ENCODE data around the gene ZNF234. TPM values are rescaled to one million over a fixed set of nuclear protein-coding genes. Genes with fewer than 3 reads are reported as not detected.
A peak's percentile ranks its signal among the peaks of the same experiment; 100 is the strongest.
"Not testable (repeated sequence)": the region's sequence is repeated elsewhere in the genome, so short reads cannot be mapped to it uniquely, and the experiment has no call there.

ZNF234 gene
- total and polyA plus RNA-seq, 4 donors = 12.7 to 20.4 (median 15.0) TPM

- Histone ChIP-seq H3K27me3 (ENCODE audit: control insufficient read depth, insufficient read depth, low read length) (no peaks in the 10 kb centered on the region), H3K4me3 (ENCODE audit: low read depth, low read length) (peak overlapping the region; percentile 86), H3K27ac (ENCODE audit: low read depth, low read length) (peak overlapping the region; percentile 82), H3K4me1 (ENCODE audit: control insufficient read depth, insufficient read depth, low read length) (peaks cover 4% of the 10 kb centered on the region), H3K36me3 (ENCODE audit: control insufficient read depth, insufficient read depth, low read length) (peaks cover 17% of the 10 kb centered on the region), H3K9me3 (ENCODE audit: control insufficient read depth, insufficient read depth, low read length) (peaks cover 6% of the 10 kb centered on the region)
- 3% methylated on average over 10 of the region's 18 CpGs for WGBS (ENCODE audit: insufficient coverage)
- no peak for DNase-seq (ENCODE audit: low read depth in 4 of 6, low spot score in 6 of 6)
These were observed 27.5 kb upstream of the ZNF234 start for GRCh38 chr19:44113784-44114390.

GRCh38 chr19:44121162-44121561, 20.2 kb upstream of the ZNF234 start:
- H3K9me3 ChIP-seq (ENCODE audit: control insufficient read depth, insufficient read depth, low read length); H3K4me3 ChIP-seq (ENCODE audit: low read depth, low read length); DNase-seq (ENCODE audit: low read depth in 4 of 6, low spot score in 6 of 6); H3K27ac ChIP-seq (ENCODE audit: low read depth, low read length); H3K27me3 ChIP-seq (ENCODE audit: control insufficient read depth, insufficient read depth, low read length); H3K4me1 ChIP-seq (ENCODE audit: control insufficient read depth, insufficient read depth, low read length): not testable (repeated sequence)
- H3K36me3 ChIP-seq (ENCODE audit: control insufficient read depth, insufficient read depth, low read length) = peaks cover 27% of the 10 kb centered on the region
- WGBS (ENCODE audit: insufficient coverage) = 80% methylated on average over 2 of the region's 4 CpGs

- no peaks in the 10 kb centered on the region for H3K4me1 ChIP-seq (ENCODE audit: control insufficient read depth, insufficient read depth, low read length)
- no peak overlapping the region for H3K4me3 ChIP-seq (ENCODE audit: low read depth, low read length)
- H3K36me3 ChIP-seq (ENCODE audit: control insufficient read depth, insufficient read depth, low read length) = peaks cover 10% of the 10 kb centered on the region
- no peaks in the 10 kb centered on the region for H3K27me3 ChIP-seq (ENCODE audit: control insufficient read depth, insufficient read depth, low read length)
- no peak overlapping the region for H3K27ac ChIP-seq (ENCODE audit: low read depth, low read length)
- 65% methylated on average over 2 of the region's 5 CpGs for WGBS (ENCODE audit: insufficient coverage)
- no peak for DNase-seq (ENCODE audit: low read depth in 4 of 6, low spot score in 6 of 6)
- H3K9me3 ChIP-seq (ENCODE audit: control insufficient read depth, insufficient read depth, low read length) = no peaks in the 10 kb centered on the region
These were observed 9.4 kb upstream of the ZNF234 start for GRCh38 chr19:44131955-44132354.

- DNase-seq (ENCODE audit: low read depth in 4 of 6, low spot score in 6 of 6) = peak in 1 of 6 donors; percentile 4
- H3K9me3 ChIP-seq (ENCODE audit: control insufficient read depth, insufficient read depth, low read length) = no peaks in the 10 kb centered on the region
- peaks cover 9% of the 10 kb centered on the region for H3K36me3 ChIP-seq (ENCODE audit: control insufficient read depth, insufficient read depth, low read length)
- 0% methylated on average over 9 of the region's 13 CpGs for WGBS (ENCODE audit: insufficient coverage)
- H3K27me3 ChIP-seq (ENCODE audit: control insufficient read depth, insufficient read depth, low read length) = no peaks in the 10 kb centered on the region
- H3K4me3 ChIP-seq (ENCODE audit: low read depth, low read length) = peak overlapping the region; percentile 95
- no peak overlapping the region for H3K27ac ChIP-seq (ENCODE audit: low read depth, low read length)
- H3K4me1 ChIP-seq (ENCODE audit: control insufficient read depth, insufficient read depth, low read length) = peaks cover 6% of the 10 kb centered on the region
These were observed 692 bp downstream of the ZNF234 start for GRCh38 chr19:44142059-44142433.

GRCh38 chr19:44149776-44150175, 8.4 kb downstream of the ZNF234 start:
- peaks cover 36% of the 10 kb centered on the region for H3K36me3 ChIP-seq (ENCODE audit: control insufficient read depth, insufficient read depth, low read length)
- DNase-seq (ENCODE audit: low read depth in 4 of 6, low spot score in 6 of 6) = no peak
- 100% methylated on average over 1 of the region's 4 CpGs for WGBS (ENCODE audit: insufficient coverage)
- H3K27me3 ChIP-seq (ENCODE audit: control insufficient read depth, insufficient read depth, low read length) = no peaks in the 10 kb centered on the region
- H3K9me3 ChIP-seq (ENCODE audit: control insufficient read depth, insufficient read depth, low read length) = no peaks in the 10 kb centered on the region
- no peak overlapping the region for H3K4me3 ChIP-seq (ENCODE audit: low read depth, low read length)
- H3K4me1 ChIP-seq (ENCODE audit: control insufficient read depth, insufficient read depth, low read length) = no peaks in the 10 kb centered on the region
- no peak overlapping the region for H3K27ac ChIP-seq (ENCODE audit: low read depth, low read length)

- no peak overlapping the region for H3K27ac ChIP-seq (ENCODE audit: low read depth, low read length)
- peaks cover 32% of the 10 kb centered on the region for H3K36me3 ChIP-seq (ENCODE audit: control insufficient read depth, insufficient read depth, low read length)
- peaks cover 6% of the 10 kb centered on the region for H3K9me3 ChIP-seq (ENCODE audit: control insufficient read depth, insufficient read depth, low read length)
- 100% methylated on average over 2 of the region's 5 CpGs for WGBS (ENCODE audit: insufficient coverage)
- DNase-seq (ENCODE audit: low read depth in 4 of 6, low spot score in 6 of 6) = no peak
- no peaks in the 10 kb centered on the region for H3K4me1 ChIP-seq (ENCODE audit: control insufficient read depth, insufficient read depth, low read length)
- H3K4me3 ChIP-seq (ENCODE audit: low read depth, low read length) = no peak overlapping the region
- no peaks in the 10 kb centered on the region for H3K27me3 ChIP-seq (ENCODE audit: control insufficient read depth, insufficient read depth, low read length)
These were observed 10.1 kb downstream of the ZNF234 start for GRCh38 chr19:44151491-44151890.

- peaks cover 15% of the 10 kb centered on the region for H3K36me3 ChIP-seq (ENCODE audit: control insufficient read depth, insufficient read depth, low read length)
- DNase-seq (ENCODE audit: low read depth in 4 of 6, low spot score in 6 of 6) = no peak
- no peaks in the 10 kb centered on the region for H3K27me3 ChIP-seq (ENCODE audit: control insufficient read depth, insufficient read depth, low read length)
- no peaks in the 10 kb centered on the region for H3K4me1 ChIP-seq (ENCODE audit: control insufficient read depth, insufficient read depth, low read length)
- no CpG with 5 or more reads among the region's 2 CpGs for WGBS (ENCODE audit: insufficient coverage)
- no peak overlapping the region for H3K4me3 ChIP-seq (ENCODE audit: low read depth, low read length)
- peaks cover 9% of the 10 kb centered on the region for H3K9me3 ChIP-seq (ENCODE audit: control insufficient read depth, insufficient read depth, low read length)
- H3K27ac ChIP-seq (ENCODE audit: low read depth, low read length) = no peak overlapping the region
These were observed 15.1 kb downstream of the ZNF234 start for GRCh38 chr19:44156475-44156874.

- Histone ChIP-seq H3K9me3 (ENCODE audit: control insufficient read depth, insufficient read depth, low read length) (no peaks in the 10 kb centered on the region), H3K4me3 (ENCODE audit: low read depth, low read length) (no peak overlapping the region), H3K36me3 (ENCODE audit: control insufficient read depth, insufficient read depth, low read length) (peaks cover 6% of the 10 kb centered on the region), H3K4me1 (ENCODE audit: control insufficient read depth, insufficient read depth, low read length) (peaks cover 11% of the 10 kb centered on the region), H3K27me3 (ENCODE audit: control insufficient read depth, insufficient read depth, low read length) (no peaks in the 10 kb centered on the region), H3K27ac (ENCODE audit: low read depth, low read length) (no peak overlapping the region)
- WGBS (ENCODE audit: insufficient coverage) = 100% methylated on average over 2 of the region's 2 CpGs
- DNase-seq (ENCODE audit: low read depth in 4 of 6, low spot score in 6 of 6) = no peak
These were observed 22.4 kb downstream of the ZNF234 start for GRCh38 chr19:44163789-44164188.

GRCh38 chr19:44164327-44164672, 22.9 kb downstream of the ZNF234 start:
- Histone ChIP-seq H3K27ac (ENCODE audit: low read depth, low read length) (peak overlapping the region; percentile 89), H3K27me3 (ENCODE audit: control insufficient read depth, insufficient read depth, low read length) (no peaks in the 10 kb centered on the region), H3K36me3 (ENCODE audit: control insufficient read depth, insufficient read depth, low read length) (peaks cover 6% of the 10 kb centered on the region), H3K4me1 (ENCODE audit: control insufficient read depth, insufficient read depth, low read length) (peaks cover 11% of the 10 kb centered on the region), H3K4me3 (ENCODE audit: low read depth, low read length) (peak overlapping the region; percentile 67), H3K9me3 (ENCODE audit: control insufficient read depth, insufficient read depth, low read length) (no peaks in the 10 kb centered on the region)
- WGBS (ENCODE audit: insufficient coverage) = 92% methylated on average over 2 of the region's 3 CpGs
- no peak for DNase-seq (ENCODE audit: low read depth in 4 of 6, low spot score in 6 of 6)

GRCh38 chr19:44164673-44165512, 23.5 kb downstream of the ZNF234 start, which contains the start of gene ZNF226:
TSS of gene ZNF226 (plus strand) at chr19:44165100. CDS start at chr19:44170081, 4,981 bp downstream.
- Histone ChIP-seq H3K27ac (ENCODE audit: low read depth, low read length) (peak within 1 kb of the TSS; percentile 89), H3K36me3 (ENCODE audit: control insufficient read depth, insufficient read depth, low read length) (peaks cover 6% of the 10 kb centered on the region), H3K27me3 (ENCODE audit: control insufficient read depth, insufficient read depth, low read length) (no peaks in the 10 kb centered on the region), H3K4me1 (ENCODE audit: control insufficient read depth, insufficient read depth, low read length) (peaks cover 11% of the 10 kb centered on the region), H3K9me3 (ENCODE audit: control insufficient read depth, insufficient read depth, low read length) (no peaks in the 10 kb centered on the region), H3K4me3 (ENCODE audit: low read depth, low read length) (peak within 1 kb of the TSS; percentile 67)
- WGBS (ENCODE audit: insufficient coverage) = under 1% methylated on average over 23 of the region's 32 CpGs
- DNase-seq (ENCODE audit: low read depth in 4 of 6, low spot score in 6 of 6) = peak; percentile 93 to 100 (median 94)
